ENCODE measurements around the gene ASS1. TPM values are rescaled to one million over a fixed set of nuclear protein-coding genes. Genes with fewer than 3 reads are reported as not detected.

Gene ASS1
- total RNA-seq, 1 donor from 2014 or later, result 117 TPM

GRCh38 chr9:130482463-130482862, 37.7 kb downstream of the ASS1 start:
- no peaks in the 10 kb centered on the region for H3K4me1 ChIP-seq (ENCODE audit: insufficient read depth, low read length)
- no peaks in the 10 kb centered on the region for H3K79me2 ChIP-seq (ENCODE audit: insufficient read depth, low read length)
- no peak overlapping the region for H3K9ac ChIP-seq (ENCODE audit: low read length)
- no peak overlapping the region for H2AFZ ChIP-seq (ENCODE audit: low read depth, low read length)
- H4K20me1 ChIP-seq (ENCODE audit: insufficient read depth, low read length), result no peaks in the 10 kb centered on the region
- Mint-ChIP-seq H3K4me1 (ENCODE audit: low read depth, unreplicated experiment) (peaks cover 6% of the 10 kb centered on the region), H3K27ac (ENCODE audit: unreplicated experiment) (no peak overlapping the region), H3K27me3 (ENCODE audit: low read depth, unreplicated experiment) (peaks cover 8% of the 10 kb centered on the region), H3K4me3 (ENCODE audit: unreplicated experiment) (no peak overlapping the region), H3K9me3 (ENCODE audit: unreplicated experiment) (no peaks in the 10 kb centered on the region), H3K36me3 (ENCODE audit: low read depth, unreplicated experiment) (peaks cover 26% of the 10 kb centered on the region)
- no peak overlapping the region for H3K4me3 ChIP-seq (ENCODE audit: insufficient read depth, low read depth, low read length)
- H3K9me3 ChIP-seq (ENCODE audit: insufficient read depth, low read depth, low read length), result no peaks in the 10 kb centered on the region
- H3K27me3 ChIP-seq (ENCODE audit: insufficient read depth, low read length), result peaks cover 29% of the 10 kb centered on the region
- DNase-seq (ENCODE audit: low read depth), result no peak
- FAIRE-seq, result no peak
- no peak overlapping the region for H3K4me2 ChIP-seq (ENCODE audit: low read length)
- no peak overlapping the region for H3K27ac ChIP-seq (ENCODE audit: low read depth, low read length)
- TF ChIP-seq CTCF (IDR thresholded peaks at IDR 0.05; ENCODE audit: insufficient read depth, low read depth, low read length) (no peak), EZH2 (IDR thresholded peaks at IDR 0.05; ENCODE audit: insufficient read depth, low read length) (no peak)
- no peaks in the 10 kb centered on the region for H3K36me3 ChIP-seq (ENCODE audit: insufficient read depth, low read length)

GRCh38 chr9:130483371-130483971, 38.7 kb downstream of the ASS1 start:
- TF ChIP-seq CTCF (IDR thresholded peaks at IDR 0.05; ENCODE audit: insufficient read depth, low read depth, low read length), result no peak
- no peak for TF ChIP-seq EZH2 (IDR thresholded peaks at IDR 0.05; ENCODE audit: insufficient read depth, low read length)
- H3K4me1 ChIP-seq (ENCODE audit: insufficient read depth, low read length), result no peaks in the 10 kb centered on the region
- H4K20me1 ChIP-seq (ENCODE audit: insufficient read depth, low read length), result no peaks in the 10 kb centered on the region
- H3K4me3 ChIP-seq (ENCODE audit: insufficient read depth, low read depth, low read length), result no peak overlapping the region
- H3K9me3 ChIP-seq (ENCODE audit: insufficient read depth, low read depth, low read length), result no peaks in the 10 kb centered on the region
- Mint-ChIP-seq H3K4me1 (ENCODE audit: low read depth, unreplicated experiment) (peaks cover 6% of the 10 kb centered on the region), H3K36me3 (ENCODE audit: low read depth, unreplicated experiment) (peaks cover 27% of the 10 kb centered on the region), H3K9me3 (ENCODE audit: unreplicated experiment) (no peaks in the 10 kb centered on the region), H3K27me3 (ENCODE audit: low read depth, unreplicated experiment) (peaks cover 8% of the 10 kb centered on the region), H3K4me3 (ENCODE audit: unreplicated experiment) (no peak overlapping the region), H3K27ac (ENCODE audit: unreplicated experiment) (no peak overlapping the region)
- no peak overlapping the region for H3K4me2 ChIP-seq (ENCODE audit: low read length)
- peaks cover 26% of the 10 kb centered on the region for H3K27me3 ChIP-seq (ENCODE audit: insufficient read depth, low read length)
- no peak for DNase-seq (ENCODE audit: low read depth)
- no peaks in the 10 kb centered on the region for H3K79me2 ChIP-seq (ENCODE audit: insufficient read depth, low read length)
- no peaks in the 10 kb centered on the region for H3K36me3 ChIP-seq (ENCODE audit: insufficient read depth, low read length)
- H2AFZ ChIP-seq (ENCODE audit: low read depth, low read length), result no peak overlapping the region
- no peak overlapping the region for H3K27ac ChIP-seq (ENCODE audit: low read depth, low read length)
- no peak overlapping the region for H3K9ac ChIP-seq (ENCODE audit: low read length)
- FAIRE-seq, result no peak

GRCh38 chr9:130484362-130485072, 39.8 kb downstream of the ASS1 start:
- H3K4me3 Mint-ChIP-seq (ENCODE audit: unreplicated experiment), result no peak overlapping the region
- Histone ChIP-seq H3K27ac (ENCODE audit: low read depth, low read length) (no peak overlapping the region), H3K9ac (ENCODE audit: low read length) (no peak overlapping the region), H3K27me3 (ENCODE audit: insufficient read depth, low read length) (peaks cover 26% of the 10 kb centered on the region), H3K4me1 (ENCODE audit: insufficient read depth, low read length) (no peaks in the 10 kb centered on the region), H4K20me1 (ENCODE audit: insufficient read depth, low read length) (no peaks in the 10 kb centered on the region), H3K9me3 (ENCODE audit: insufficient read depth, low read depth, low read length) (no peaks in the 10 kb centered on the region), H3K79me2 (ENCODE audit: insufficient read depth, low read length) (no peaks in the 10 kb centered on the region), H3K4me2 (ENCODE audit: low read length) (no peak overlapping the region), H2AFZ (ENCODE audit: low read depth, low read length) (no peak overlapping the region), H3K4me3 (ENCODE audit: insufficient read depth, low read depth, low read length) (no peak overlapping the region), H3K36me3 (ENCODE audit: insufficient read depth, low read length) (no peaks in the 10 kb centered on the region)
- no peak for FAIRE-seq
- peaks cover 29% of the 10 kb centered on the region for H3K36me3 Mint-ChIP-seq (ENCODE audit: low read depth, unreplicated experiment)
- H3K4me1 Mint-ChIP-seq (ENCODE audit: low read depth, unreplicated experiment), result peaks cover 6% of the 10 kb centered on the region
- TF ChIP-seq EZH2 (IDR thresholded peaks at IDR 0.05; ENCODE audit: insufficient read depth, low read length) (no peak), CTCF (IDR thresholded peaks at IDR 0.05; ENCODE audit: insufficient read depth, low read depth, low read length) (no peak)
- H3K9me3 Mint-ChIP-seq (ENCODE audit: unreplicated experiment), result no peaks in the 10 kb centered on the region
- H3K27me3 Mint-ChIP-seq (ENCODE audit: low read depth, unreplicated experiment), result peaks cover 8% of the 10 kb centered on the region
- no peak for DNase-seq (ENCODE audit: low read depth)
- H3K27ac Mint-ChIP-seq (ENCODE audit: unreplicated experiment), result no peak overlapping the region

All from astrocyte (in vitro differentiated cells and primary cell).